Calu3 (cell line): ENCODE results near the gene AGO1. TPM values are rescaled to one million over a fixed set of nuclear protein-coding genes. Genes with fewer than 3 reads are reported as not detected.
"Not testable (repeated sequence)": the region's sequence is repeated elsewhere in the genome, so short reads cannot be mapped to it uniquely, and the experiment has no call there.

Source experiments
- BruUV-seq: library from RNA; stranded (reverse); fragments of 400-500 nt; replicated peaks from 2 replicates; lab custom pipeline; 2021; lab: Mats Ljungman, UMichigan
- CTCF ChIA-PET: fragments of 300-600 bp; sonication (Branson Sonifier 250); formaldehyde crosslinking; loops from one replicate; lab custom pipeline; 2022; ENCODE audit warnings: antibody characterized with exemption; lab: Charles Lee
- DNase-seq: peaks from one replicate; pipeline ENCODE4 v3.0.0; 2022
- H3K27ac Mint-ChIP-seq: one replicate; pipeline ENCODE4 v1.8.0; 2022; ENCODE audit warnings: mixed read lengths; ENCODE audit not compliant: unreplicated experiment
- H3K27me3 Mint-ChIP-seq: one replicate; pipeline ENCODE4 v1.8.0; 2022; ENCODE audit warnings: mixed read lengths; ENCODE audit not compliant: unreplicated experiment
- H3K36me3 Mint-ChIP-seq: one replicate; pipeline ENCODE4 v1.8.0; 2022; ENCODE audit warnings: mild to moderate bottlenecking, moderate library complexity, mixed read lengths; ENCODE audit not compliant: insufficient read depth, unreplicated experiment
- H3K4me1 Mint-ChIP-seq: one replicate; pipeline ENCODE4 v1.8.0; 2022; ENCODE audit warnings: mild to moderate bottlenecking, low read depth, mixed read lengths; ENCODE audit not compliant: unreplicated experiment
- H3K4me3 Mint-ChIP-seq: one replicate; pipeline ENCODE4 v1.8.0; 2022; ENCODE audit warnings: mild to moderate bottlenecking, low read depth, moderate library complexity, mixed read lengths; ENCODE audit not compliant: unreplicated experiment
- H3K9me3 Mint-ChIP-seq: one replicate; pipeline ENCODE4 v1.8.0; 2022; ENCODE audit warnings: low read depth, mixed read lengths; ENCODE audit not compliant: unreplicated experiment
- CTCF ChIP-seq: fragments of 200-600 bp; IDR thresholded peaks from one replicate; pipeline ENCODE4 v1.8.0; 2022; ENCODE audit warnings: antibody characterized with exemption; ENCODE audit not compliant: unreplicated experiment
- intact Hi-C: fragments of 100-400 bp; cut with micrococcal nuclease; formaldehyde crosslinking; loops from one replicate; pipeline ENCODE4 v1.10.0; 2022; ENCODE audit not compliant: unreplicated experiment
- total RNA-seq: library from RNA; stranded (reverse); gene quantifications from 2 replicates; pipeline ENCODE4 v1.2.3, GENCODE V29; 2022

The AGO1 gene
- total RNA-seq, 1 experiment from 2014 or later: 34.4 TPM

GRCh38 chr1:35887508-35887907, 4.5 kb downstream of the AGO1 start:
- CTCF ChIA-PET: interaction anchor here (0.5 to 1.0 kb wide), 3 partner anchors 9 to 994 kb away, joined by 3 read pairs; no protein-coding TSS in a partner anchor
- Mint-ChIP-seq H3K9me3 (no peaks in the 10 kb centered on the region), H3K4me3 (no peak overlapping the region), H3K36me3 (peaks cover 17% of the 10 kb centered on the region), H3K27ac (no peak overlapping the region), H3K4me1 (peaks cover 26% of the 10 kb centered on the region), H3K27me3 (peaks cover 2% of the 10 kb centered on the region)
- intact Hi-C loops: no loop called here
- BruUV-seq: no TSS peak
- DNase-seq: no peak
- TF ChIP-seq CTCF: no peak

- BruUV-seq: no TSS peak
- Mint-ChIP-seq H3K27me3 (no peaks in the 10 kb centered on the region), H3K9me3 (no peaks in the 10 kb centered on the region), H3K4me3 (no peak overlapping the region), H3K36me3 (peaks cover 15% of the 10 kb centered on the region), H3K4me1 (peaks cover 23% of the 10 kb centered on the region), H3K27ac (no peak overlapping the region)
- no peak for DNase-seq
- no peak for TF ChIP-seq CTCF
- CTCF ChIA-PET: interaction anchor here (1.0 kb wide), 1 partner anchor 9 kb away, joined by 3 read pairs; no protein-coding TSS in a partner anchor
- intact Hi-C loops: no loop called here
Observed at GRCh38 chr1:35888255-35888654, 5.2 kb downstream of the AGO1 start.

- intact Hi-C loops, H3K9me3 Mint-ChIP-seq, CTCF ChIA-PET, H3K27me3 Mint-ChIP-seq, DNase-seq, H3K27ac Mint-ChIP-seq, H3K36me3 Mint-ChIP-seq, BruUV-seq, H3K4me3 Mint-ChIP-seq: not testable (repeated sequence)
- H3K4me1 Mint-ChIP-seq: peaks cover 23% of the 10 kb centered on the region
Observed at GRCh38 chr1:35888981-35889380, 6.0 kb downstream of the AGO1 start.

- Mint-ChIP-seq H3K4me1 (no peaks in the 10 kb centered on the region), H3K27ac (no peak overlapping the region), H3K36me3 (peaks cover 7% of the 10 kb centered on the region), H3K27me3 (no peaks in the 10 kb centered on the region), H3K4me3 (no peak overlapping the region), H3K9me3 (no peaks in the 10 kb centered on the region)
- TF ChIP-seq CTCF: no peak
- CTCF ChIA-PET: no interaction called here
- intact Hi-C loops: no loop called here
- no TSS peak for BruUV-seq
- DNase-seq: no peak
Observed at GRCh38 chr1:35893051-35893879, 10.3 kb downstream of the AGO1 start.

GRCh38 chr1:35894183-35894582, 11.2 kb downstream of the AGO1 start:
- DNase-seq: no peak
- CTCF ChIA-PET: no interaction called here
- Mint-ChIP-seq H3K27ac (no peak overlapping the region), H3K9me3 (no peaks in the 10 kb centered on the region), H3K4me3 (no peak overlapping the region), H3K4me1 (no peaks in the 10 kb centered on the region), H3K27me3 (no peaks in the 10 kb centered on the region), H3K36me3 (peaks cover 7% of the 10 kb centered on the region)
- no TSS peak for BruUV-seq
- TF ChIP-seq CTCF: no peak
- intact Hi-C loops: no loop called here
